ENCODE data around the gene WNK1. TPM values are rescaled to one million over a fixed set of nuclear protein-coding genes. Genes with fewer than 3 reads are reported as not detected.

WNK1 gene
- total RNA-seq, 1 donor from 2014 or later, result 248 TPM

DNA sequence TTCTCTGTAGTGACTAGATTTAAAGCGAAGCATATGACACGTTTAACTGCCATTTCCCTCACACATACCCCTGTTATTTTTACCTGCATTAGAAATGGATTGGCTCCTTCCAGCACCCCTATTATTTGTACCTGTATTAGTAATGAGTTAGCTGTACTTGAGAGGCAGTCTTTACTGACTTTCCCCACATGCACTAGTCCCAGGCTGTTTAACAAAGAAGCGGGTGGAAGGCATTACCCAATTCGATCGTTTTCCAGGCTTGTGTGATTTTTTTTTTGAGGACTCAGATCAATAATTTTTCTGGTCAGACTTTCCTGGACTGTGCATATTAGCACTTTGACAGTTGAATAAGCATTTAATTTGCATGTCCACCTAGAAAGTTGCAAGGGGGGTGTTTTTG is 150.7 kb downstream of the WNK1 start:
- no peak overlapping the region for H3K4me3 Mint-ChIP-seq (ENCODE audit: low read depth)
- peak overlapping the region; percentile 42 for H3K27ac Mint-ChIP-seq
- peaks cover 3% of the 10 kb centered on the region for H3K4me1 Mint-ChIP-seq (ENCODE audit: low read depth)
- no peaks in the 10 kb centered on the region for H3K27me3 Mint-ChIP-seq
- H3K36me3 Mint-ChIP-seq (ENCODE audit: insufficient read depth), result peaks cover 46% of the 10 kb centered on the region
- H3K9me3 Mint-ChIP-seq (ENCODE audit: low read depth), result no peaks in the 10 kb centered on the region
- TF ChIP-seq, protein P1, sequence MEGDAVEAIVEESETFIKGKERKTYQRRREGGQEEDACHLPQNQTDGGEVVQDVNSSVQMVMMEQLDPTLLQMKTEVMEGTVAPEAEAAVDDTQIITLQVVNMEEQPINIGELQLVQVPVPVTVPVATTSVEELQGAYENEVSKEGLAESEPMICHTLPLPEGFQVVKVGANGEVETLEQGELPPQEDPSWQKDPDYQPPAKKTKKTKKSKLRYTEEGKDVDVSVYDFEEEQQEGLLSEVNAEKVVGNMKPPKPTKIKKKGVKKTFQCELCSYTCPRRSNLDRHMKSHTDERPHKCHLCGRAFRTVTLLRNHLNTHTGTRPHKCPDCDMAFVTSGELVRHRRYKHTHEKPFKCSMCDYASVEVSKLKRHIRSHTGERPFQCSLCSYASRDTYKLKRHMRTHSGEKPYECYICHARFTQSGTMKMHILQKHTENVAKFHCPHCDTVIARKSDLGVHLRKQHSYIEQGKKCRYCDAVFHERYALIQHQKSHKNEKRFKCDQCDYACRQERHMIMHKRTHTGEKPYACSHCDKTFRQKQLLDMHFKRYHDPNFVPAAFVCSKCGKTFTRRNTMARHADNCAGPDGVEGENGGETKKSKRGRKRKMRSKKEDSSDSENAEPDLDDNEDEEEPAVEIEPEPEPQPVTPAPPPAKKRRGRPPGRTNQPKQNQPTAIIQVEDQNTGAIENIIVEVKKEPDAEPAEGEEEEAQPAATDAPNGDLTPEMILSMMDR (IDR thresholded peaks at IDR 0.05; ENCODE audit: unreplicated experiment), result no peak
- no peak for DNase-seq (ENCODE audit: low spot score, unreplicated experiment)

DNA sequence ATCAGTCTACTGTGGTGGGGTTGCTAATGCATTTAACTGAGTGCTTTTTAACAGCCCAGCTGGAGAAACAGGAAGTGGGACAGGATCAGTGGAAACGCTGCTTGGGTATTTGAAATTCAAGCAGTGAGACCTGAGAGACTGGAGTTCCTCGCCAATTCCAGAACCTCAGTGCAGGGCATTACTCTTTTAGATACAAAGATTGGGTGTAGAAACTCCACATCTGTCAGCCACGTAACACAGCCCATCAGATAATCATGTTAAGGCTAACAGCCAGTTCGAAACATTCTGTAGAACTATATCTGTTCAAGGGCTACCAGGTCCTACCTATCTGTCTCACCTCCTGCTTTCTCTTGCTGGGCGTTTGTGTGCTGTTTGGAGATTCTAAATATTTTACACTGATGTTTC is 151.6 kb downstream of the WNK1 start:
- Mint-ChIP-seq H3K27me3 (no peaks in the 10 kb centered on the region), H3K4me1 (ENCODE audit: low read depth) (peaks cover 3% of the 10 kb centered on the region), H3K36me3 (ENCODE audit: insufficient read depth) (peaks cover 51% of the 10 kb centered on the region), H3K27ac (no peak overlapping the region), H3K9me3 (ENCODE audit: low read depth) (no peaks in the 10 kb centered on the region), H3K4me3 (ENCODE audit: low read depth) (no peak overlapping the region)
- TF ChIP-seq, protein P1 (IDR thresholded peaks at IDR 0.05; ENCODE audit: unreplicated experiment), result no peak
- no peak for DNase-seq (ENCODE audit: low spot score, unreplicated experiment)

DNA sequence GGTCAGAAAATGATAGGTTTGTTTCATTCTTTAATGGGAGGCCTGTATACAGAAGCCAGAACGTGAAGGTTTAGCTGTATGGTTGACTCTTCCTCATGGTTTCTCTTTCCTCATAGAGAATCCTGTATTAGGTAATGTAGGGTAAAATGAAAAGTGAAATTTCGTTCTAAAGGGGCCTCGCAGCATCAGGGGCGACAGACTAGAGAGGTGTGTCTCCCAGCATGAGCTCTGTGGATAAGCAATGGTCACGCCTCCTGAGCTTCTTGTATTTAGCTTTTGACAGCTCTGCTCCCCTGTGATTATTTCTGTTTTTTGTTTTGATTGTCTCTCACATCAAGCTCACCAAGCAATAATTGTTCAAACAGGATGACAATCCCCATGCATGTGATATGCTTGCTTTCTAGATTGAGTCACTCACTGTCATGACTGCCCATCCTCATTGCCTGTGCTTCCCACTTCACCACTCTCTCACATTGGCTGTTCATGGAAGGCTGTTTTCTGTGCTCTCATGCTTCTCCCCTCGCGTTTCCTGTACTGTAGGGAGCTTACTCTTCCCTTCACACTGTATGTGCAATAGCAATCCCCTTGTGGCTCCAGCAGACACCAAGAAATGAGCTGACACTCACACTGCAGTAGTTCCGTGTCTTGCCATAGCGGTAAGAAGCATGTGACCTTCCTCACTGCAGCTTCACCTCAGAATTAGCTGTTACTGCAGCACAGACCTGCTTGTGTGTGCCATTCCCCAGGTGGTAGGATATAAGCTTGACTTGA is 153.1 kb downstream of the WNK1 start:
- Mint-ChIP-seq H3K9me3 (ENCODE audit: low read depth) (no peaks in the 10 kb centered on the region), H3K27ac (no peak overlapping the region), H3K27me3 (no peaks in the 10 kb centered on the region), H3K36me3 (ENCODE audit: insufficient read depth) (peaks cover 55% of the 10 kb centered on the region), H3K4me1 (ENCODE audit: low read depth) (peaks cover 3% of the 10 kb centered on the region), H3K4me3 (ENCODE audit: low read depth) (no peak overlapping the region)
- no peak for DNase-seq (ENCODE audit: low spot score, unreplicated experiment)
- TF ChIP-seq, protein P1 (IDR thresholded peaks at IDR 0.05; ENCODE audit: unreplicated experiment), result no peak

DNA sequence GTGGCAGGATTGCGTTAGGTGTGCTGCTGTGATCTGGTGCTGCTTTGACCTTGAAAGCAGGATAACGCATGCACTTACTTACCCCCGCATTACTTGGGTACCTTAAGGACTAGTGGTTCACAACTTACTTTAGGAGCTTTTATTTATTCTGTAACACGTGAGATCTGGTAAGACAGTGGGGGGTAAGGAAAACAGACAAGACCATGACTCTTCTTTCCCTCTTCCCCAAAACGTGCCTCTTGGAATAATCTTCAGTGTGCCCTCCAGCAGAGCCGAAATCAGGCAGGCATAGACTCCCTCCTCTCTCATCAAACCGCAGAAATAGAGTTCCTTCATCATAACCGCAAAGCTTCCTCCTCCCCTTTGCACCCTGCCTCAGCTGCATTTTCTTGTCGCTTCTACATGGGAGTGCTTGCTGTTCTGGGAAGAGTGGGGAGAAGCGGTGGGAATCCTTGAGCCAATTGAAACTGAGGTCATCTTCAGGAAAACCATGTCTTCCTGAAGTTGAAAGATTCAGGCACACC is 153.7 kb downstream of the WNK1 start:
- peaks cover 54% of the 10 kb centered on the region for H3K36me3 Mint-ChIP-seq (ENCODE audit: insufficient read depth)
- H3K4me1 Mint-ChIP-seq (ENCODE audit: low read depth), result peaks cover 3% of the 10 kb centered on the region
- no peak overlapping the region for H3K27ac Mint-ChIP-seq
- TF ChIP-seq, protein P1 (IDR thresholded peaks at IDR 0.05; ENCODE audit: unreplicated experiment), result no peak
- no peaks in the 10 kb centered on the region for H3K27me3 Mint-ChIP-seq
- DNase-seq (ENCODE audit: low spot score, unreplicated experiment), result no peak
- no peaks in the 10 kb centered on the region for H3K9me3 Mint-ChIP-seq (ENCODE audit: low read depth)
- H3K4me3 Mint-ChIP-seq (ENCODE audit: low read depth), result no peak overlapping the region

DNA sequence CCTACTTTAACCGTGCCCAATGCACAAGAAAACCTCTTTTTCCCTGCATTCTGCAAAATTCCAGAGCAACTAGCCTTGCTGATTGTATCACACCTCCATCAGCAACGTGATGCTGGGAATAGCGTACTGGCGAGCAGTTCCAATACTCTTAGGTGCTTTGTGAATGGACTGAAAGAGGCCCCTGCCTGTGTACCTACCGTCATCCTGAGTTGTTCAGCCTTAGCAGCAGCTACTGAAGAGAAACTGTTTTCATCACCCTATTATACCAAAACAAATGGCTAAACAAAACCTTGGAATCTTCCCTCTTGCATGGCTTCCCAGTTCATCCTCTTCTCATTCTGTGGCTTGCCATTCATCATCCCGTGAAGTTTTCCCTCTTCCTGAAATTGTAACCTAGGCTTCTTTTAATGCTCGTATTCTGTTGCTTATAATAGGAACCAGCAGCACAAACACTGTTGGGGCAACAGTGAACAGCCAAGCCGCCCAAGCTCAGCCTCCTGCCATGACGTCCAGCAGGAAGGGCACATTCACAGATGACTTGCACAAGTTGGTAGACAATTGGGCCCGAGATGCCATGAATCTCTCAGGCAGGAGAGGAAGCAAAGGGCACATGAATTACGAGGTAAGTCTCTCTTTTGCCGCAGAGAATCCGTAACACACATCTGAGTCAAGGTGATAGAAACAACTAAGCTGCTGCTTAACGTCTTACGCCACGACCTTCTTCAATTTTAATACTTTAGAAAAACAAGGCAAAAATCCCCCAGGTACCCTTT is 155.2 kb downstream of the WNK1 start:
- Mint-ChIP-seq H3K27me3 (no peaks in the 10 kb centered on the region), H3K4me3 (ENCODE audit: low read depth) (no peak overlapping the region), H3K9me3 (ENCODE audit: low read depth) (no peaks in the 10 kb centered on the region), H3K36me3 (ENCODE audit: insufficient read depth) (peaks cover 48% of the 10 kb centered on the region), H3K27ac (no peak overlapping the region), H3K4me1 (ENCODE audit: low read depth) (peaks cover 3% of the 10 kb centered on the region)
- no peak for DNase-seq (ENCODE audit: low spot score, unreplicated experiment)
- TF ChIP-seq, protein P1 (IDR thresholded peaks at IDR 0.05; ENCODE audit: unreplicated experiment), result no peak

Data from progenitor cell of endocrine pancreas (in vitro differentiated cells).